Bronchial epithelial cell (primary cell): ENCODE data around the gene OR10A6. TPM values are rescaled to one million over a fixed set of nuclear protein-coding genes. Genes with fewer than 3 reads are reported as not detected.

Experiments
- DNase-seq: peaks from one replicate; pipeline ENCODE4 v3.0.0-alpha.2; 2010; ENCODE audit warnings: low read depth
- FAIRE-seq: peaks from 2 replicates; lab custom pipeline; 2011; peaks lifted over from hg19 to GRCh38; lab: Jason Lieb, UNC
- H3K27me3 ChIP-seq: 2 replicates; pipeline ENCODE4 v1.5.1; 2011; ENCODE audit warnings: low read length; ENCODE audit not compliant: control insufficient read depth, insufficient read depth
- H3K36me3 ChIP-seq: 2 replicates; pipeline ENCODE4 v1.5.1; 2011; ENCODE audit warnings: low read length; ENCODE audit not compliant: control insufficient read depth, insufficient read depth
- H3K4me3 ChIP-seq: 2 replicates; pipeline ENCODE4 v1.5.1; 2011; ENCODE audit warnings: mild to moderate bottlenecking, low read depth, low read length, control low read depth
- CTCF ChIP-seq: IDR thresholded peaks from 2 replicates; pipeline ENCODE4 v1.5.1; 2011; ENCODE audit warnings: mild to moderate bottlenecking, moderate library complexity, low read length, control low read depth, inconsistent platforms; ENCODE audit not compliant: insufficient read depth, severe bottlenecking
- total RNA-seq: library from RNA; depleted of rRNA; stranded (reverse); fragments of >200 nt; gene quantifications from 2 replicates; pipeline ENCODE4 v1.2.1, GENCODE V29; 2014

OR10A6 gene
- total RNA-seq, 1 donor from 2014 or later: not detected

- H3K4me3 ChIP-seq: no peak overlapping the region
- no peak for FAIRE-seq
- no peak for TF ChIP-seq CTCF
Observed at GRCh38 chr11:7964873-7965272, 33.8 kb upstream of the OR10A6 start.

GRCh38 chr11:7964261-7964660 is 33.2 kb upstream of the OR10A6 start:
- DNase-seq: no peak
- Histone ChIP-seq H3K36me3 (no peaks in the 10 kb centered on the region), H3K27me3 (no peaks in the 10 kb centered on the region), H3K4me3 (no peak overlapping the region)
- no peak for TF ChIP-seq CTCF
- FAIRE-seq: no peak

More at GRCh38 chr11:7964873-7965272, 33.8 kb upstream of the OR10A6 start:
- H3K27me3 ChIP-seq: no peaks in the 10 kb centered on the region
- peak; percentile 90 for DNase-seq
- H3K36me3 ChIP-seq: no peaks in the 10 kb centered on the region

- FAIRE-seq: no peak
Observed at GRCh38 chr11:7955191-7955590, 24.1 kb upstream of the OR10A6 start.

GRCh38 chr11:7949934-7950333 is 18.9 kb upstream of the OR10A6 start:
- FAIRE-seq (no peak), DNase-seq (no peak)
- no peaks in the 10 kb centered on the region for H3K27me3 ChIP-seq
- H3K4me3 ChIP-seq: no peak overlapping the region
- TF ChIP-seq CTCF: no peak
- H3K36me3 ChIP-seq: no peaks in the 10 kb centered on the region

More at GRCh38 chr11:7955191-7955590, 24.1 kb upstream of the OR10A6 start:
- Histone ChIP-seq H3K27me3 (no peaks in the 10 kb centered on the region), H3K36me3 (no peaks in the 10 kb centered on the region), H3K4me3 (no peak overlapping the region)
- DNase-seq: no peak
- no peak for TF ChIP-seq CTCF

GRCh38 chr11:7944123-7944522 is 13.1 kb upstream of the OR10A6 start:
- TF ChIP-seq CTCF: no peak
- FAIRE-seq: no peak
- no peak for DNase-seq
- Histone ChIP-seq H3K36me3 (no peaks in the 10 kb centered on the region), H3K4me3 (no peak overlapping the region), H3K27me3 (peaks cover 1% of the 10 kb centered on the region)

GRCh38 chr11:7941608-7942007 is 10.5 kb upstream of the OR10A6 start, which contains the start of gene OR10A3:
TSS of gene OR10A3 (minus strand) at chr11:7941708. CDS start at chr11:7939520, 2,188 bp downstream.
- Histone ChIP-seq H3K36me3 (no peaks in the 10 kb centered on the region), H3K4me3 (no peak within 1 kb of the TSS), H3K27me3 (peaks cover 1% of the 10 kb centered on the region)
- TF ChIP-seq CTCF: no peak
- DNase-seq: no peak
- no peak for FAIRE-seq
